HG03558 (cell line): Measurements from ENCODE around the gene IL1R2.

Source experiments
- ATAC-seq: cut with Tn5 transposase; IDR thresholded peaks from one replicate; pipeline ENCODE4 v1.9.1; 2021; ENCODE audit warnings: moderate number of reproducible peaks; ENCODE audit not compliant: unreplicated experiment; ENCODE audit errors: extremely low read depth

Gene IL1R2

GRCh38 chr2:101991721-101992145 is at the start of gene IL1R2:
Gene IL1R2 (plus strand): TSS chr2:101991960. CDS start chr2:102008576, 16,616 bp downstream.
- no peak for ATAC-seq

- no peak for ATAC-seq
These were observed 48.9 kb upstream of the IL1R2 start for GRCh38 chr2:101942851-101943250.

- no peak for ATAC-seq
These were observed 45.3 kb upstream of the IL1R2 start for GRCh38 chr2:101946372-101947039.

GRCh38 chr2:101947374-101947773 is 44.4 kb upstream of the IL1R2 start:
- ATAC-seq: no peak

GRCh38 chr2:101948625-101949155 is 43.1 kb upstream of the IL1R2 start:
- no peak for ATAC-seq

- no peak for ATAC-seq
These were observed 42.5 kb upstream of the IL1R2 start for GRCh38 chr2:101949304-101949703.

GRCh38 chr2:101951296-101951695 is 40.5 kb upstream of the IL1R2 start:
- no peak for ATAC-seq

- no peak for ATAC-seq
These were observed 39.2 kb upstream of the IL1R2 start for GRCh38 chr2:101952551-101952950.

GRCh38 chr2:101956465-101957438 is 35.0 kb upstream of the IL1R2 start:
- ATAC-seq: no peak

GRCh38 chr2:101958061-101958460 is 33.7 kb upstream of the IL1R2 start:
- ATAC-seq: no peak

GRCh38 chr2:101960819-101961337 is 30.9 kb upstream of the IL1R2 start:
- no peak for ATAC-seq

- no peak for ATAC-seq
These were observed 30.2 kb upstream of the IL1R2 start for GRCh38 chr2:101961338-101962191.

GRCh38 chr2:101962309-101962708 is 29.5 kb upstream of the IL1R2 start:
- no peak for ATAC-seq

- ATAC-seq: no peak
These were observed 28.6 kb upstream of the IL1R2 start for GRCh38 chr2:101963198-101963597.

GRCh38 chr2:101967826-101968513 is 23.8 kb upstream of the IL1R2 start:
- ATAC-seq: no peak

GRCh38 chr2:101969723-101970122 is 22.0 kb upstream of the IL1R2 start:
- no peak for ATAC-seq

GRCh38 chr2:101970901-101971300 is 20.9 kb upstream of the IL1R2 start:
- no peak for ATAC-seq

- no peak for ATAC-seq
These were observed 19.9 kb upstream of the IL1R2 start for GRCh38 chr2:101971836-101972235.
